WTC11 (cell line): ENCODE data around the gene ABI3. TPM values are rescaled to one million over a fixed set of nuclear protein-coding genes. Genes with fewer than 3 reads are reported as not detected.

Experiments
- ATAC-seq: fragments of 200-7000 bp; cut with Tn5 transposase; 2 replicates; pipeline ENCODE4 v1.10.0; 2021; ENCODE audit warnings: mild to moderate bottlenecking, moderate library complexity
- CTCF ChIA-PET: fragments of 300-600 bp; sonication (Branson Sonifier 250); formaldehyde crosslinking; loops from one replicate; lab custom pipeline; 2021; ENCODE audit warnings: antibody characterized with exemption; lab: Charles Lee
- POLR2A ChIA-PET: fragments of 350-600 bp; sonication (Branson Sonifier 250); formaldehyde crosslinking; loops from one replicate; lab custom pipeline; 2021; ENCODE audit warnings: antibody characterized with exemption; lab: Charles Lee
- DNase-seq: peaks from one replicate; pipeline ENCODE4 v3.0.0; 2021; ENCODE audit warnings: low spot score
- H3K27ac Mint-ChIP-seq: 2 replicates; pipeline ENCODE4 v1.8.0; 2021; ENCODE audit warnings: mixed read lengths
- H3K27me3 Mint-ChIP-seq: 2 replicates; pipeline ENCODE4 v1.8.0; 2021; ENCODE audit warnings: low read depth, mild to moderate bottlenecking, moderate library complexity, mixed read lengths
- H3K36me3 Mint-ChIP-seq: 2 replicates; pipeline ENCODE4 v1.8.0; 2021; ENCODE audit warnings: mixed read lengths
- H3K4me1 Mint-ChIP-seq: 2 replicates; pipeline ENCODE4 v1.8.0; 2022; ENCODE audit warnings: mixed read lengths
- H3K4me3 Mint-ChIP-seq: 2 replicates; pipeline ENCODE4 v1.8.0; 2021; ENCODE audit warnings: mild to moderate bottlenecking, moderate library complexity, mixed read lengths
- H3K9me3 Mint-ChIP-seq: 2 replicates; pipeline ENCODE4 v1.8.0; 2021; ENCODE audit warnings: mixed read lengths
- AFF4 ChIP-seq: sonication (generic); formaldehyde crosslinking; IDR thresholded peaks from 2 replicates; pipeline ENCODE4 v1.8.1; 2023; ENCODE audit warnings: mild to moderate bottlenecking, missing genetic modification reagents, borderline replicate concordance
- CREB1 ChIP-seq: sonication (generic); formaldehyde crosslinking; IDR thresholded peaks from 2 replicates; pipeline ENCODE4 v1.8.0; 2023; ENCODE audit warnings: mild to moderate bottlenecking, missing genetic modification reagents
- E2F1 ChIP-seq: sonication (generic); formaldehyde crosslinking; IDR thresholded peaks from 2 replicates; pipeline ENCODE4 v1.8.0; 2022; ENCODE audit warnings: mild to moderate bottlenecking, missing genetic modification reagents
- E2F5 ChIP-seq: sonication (generic); formaldehyde crosslinking; IDR thresholded peaks from 2 replicates; pipeline ENCODE4 v1.8.1; 2022; ENCODE audit warnings: mild to moderate bottlenecking, moderate library complexity, missing genetic modification reagents
- ELF4 ChIP-seq: sonication (generic); formaldehyde crosslinking; IDR thresholded peaks from 2 replicates; pipeline ENCODE4 v1.8.1; 2022; ENCODE audit warnings: low read depth, mild to moderate bottlenecking, moderate library complexity, missing genetic modification reagents
- ERG ChIP-seq: fragments of 250-450 bp; sonication (Bioruptor Pico); IDR thresholded peaks from 2 replicates; pipeline ENCODE4 v1.8.0; 2021; ENCODE audit warnings: mild to moderate bottlenecking
- NFE2L1 ChIP-seq: sonication (generic); formaldehyde crosslinking; IDR thresholded peaks from 2 replicates; pipeline ENCODE4 v1.8.1; 2023; ENCODE audit warnings: missing genetic modification reagents
- PRRX2 ChIP-seq: fragments of 250-450 bp; sonication (Bioruptor Pico); IDR thresholded peaks from 2 replicates; pipeline ENCODE4 v1.8.0; 2021; ENCODE audit warnings: mild to moderate bottlenecking
- TCF7 ChIP-seq: sonication (generic); formaldehyde crosslinking; IDR thresholded peaks from 2 replicates; pipeline ENCODE4 v1.8.0; 2022; ENCODE audit warnings: mild to moderate bottlenecking, low read depth, missing genetic modification reagents, moderate library complexity
- TEAD1 ChIP-seq: sonication (generic); formaldehyde crosslinking; IDR thresholded peaks from 2 replicates; pipeline ENCODE4 v1.8.0; 2022; ENCODE audit warnings: mild to moderate bottlenecking, missing genetic modification reagents
- TP53 ChIP-seq: sonication (generic); formaldehyde crosslinking; IDR thresholded peaks from 2 replicates; pipeline ENCODE4 v1.8.1; 2023; ENCODE audit warnings: mild to moderate bottlenecking, missing genetic modification reagents
- ZNF512 ChIP-seq: sonication (generic); formaldehyde crosslinking; IDR thresholded peaks from 2 replicates; pipeline ENCODE4 v1.8.1; 2022; ENCODE audit warnings: missing genetic modification reagents, borderline replicate concordance
- ZNF532 ChIP-seq: fragments of 250-450 bp; sonication (Bioruptor Pico); IDR thresholded peaks from 2 replicates; pipeline ENCODE4 v1.9.0; 2021; ENCODE audit warnings: mild to moderate bottlenecking, borderline replicate concordance
- total RNA-seq: library from RNA; stranded (reverse); gene quantifications from 3 replicates; pipeline ENCODE4 v1.2.3, GENCODE V29; 2021

The ABI3 gene
- total RNA-seq, 1 experiment from 2014 or later, result 1.5 TPM

GRCh38 chr17:49259663-49260010 lies 49.1 kb downstream of the ABI3 start:
- Mint-ChIP-seq H3K4me1 (peaks cover 8% of the 10 kb centered on the region), H3K27me3 (peaks cover 27% of the 10 kb centered on the region), H3K27ac (no peak overlapping the region), H3K4me3 (peak overlapping the region; percentile 80), H3K36me3 (no peaks in the 10 kb centered on the region), H3K9me3 (no peaks in the 10 kb centered on the region)
- ChIA-PET POLR2A (no interaction called here), CTCF (interaction anchor here (1.0 to 2.6 kb wide), 6 partner anchors 17 to 298 kb away, joined by 3 to 19 read pairs (median 6); no protein-coding TSS in a partner anchor)
- no peak for TF ChIP-seq TEAD1
- no peak for TF ChIP-seq CREB1
- no peak for TF ChIP-seq TCF7 (CRISPR knock-in tag)
- no peak for TF ChIP-seq E2F1
- no peak for TF ChIP-seq ELF4 (CRISPR knock-in tag)
- TF ChIP-seq E2F5, result no peak
- no peak for TF ChIP-seq AFF4 (CRISPR knock-in tag)
- no peak for TF ChIP-seq ZNF512 (CRISPR knock-in tag)
- no peak for TF ChIP-seq PRRX2 (CRISPR knock-in tag)
- no peak for TF ChIP-seq TP53 (CRISPR knock-in tag)
- no peak for TF ChIP-seq ZNF532 (CRISPR knock-in tag)
- no peak for TF ChIP-seq NFE2L1 (CRISPR knock-in tag)
- TF ChIP-seq ERG (CRISPR knock-in tag), result no peak
- no peak for DNase-seq
- ATAC-seq, result no peak
